Stimulated activated CD4-positive, alpha-beta T cell treated with anti-CD3 and anti-CD28 coated beads, Interleukin-15, amount 100 ng/mL, for 48 hours (primary cell): ENCODE measurements around the gene MEF2A.
"Not testable (repeated sequence)": the region's sequence is repeated elsewhere in the genome, so short reads cannot be mapped to it uniquely, and the experiment has no call there.

Experiments
- DNase-seq, 2 donors: peaks; one replicate each; pipeline ENCODE4 v3.0.0-alpha.2; 2020; ENCODE audit warnings: low read depth in 2 of 2

The MEF2A gene

DNA sequence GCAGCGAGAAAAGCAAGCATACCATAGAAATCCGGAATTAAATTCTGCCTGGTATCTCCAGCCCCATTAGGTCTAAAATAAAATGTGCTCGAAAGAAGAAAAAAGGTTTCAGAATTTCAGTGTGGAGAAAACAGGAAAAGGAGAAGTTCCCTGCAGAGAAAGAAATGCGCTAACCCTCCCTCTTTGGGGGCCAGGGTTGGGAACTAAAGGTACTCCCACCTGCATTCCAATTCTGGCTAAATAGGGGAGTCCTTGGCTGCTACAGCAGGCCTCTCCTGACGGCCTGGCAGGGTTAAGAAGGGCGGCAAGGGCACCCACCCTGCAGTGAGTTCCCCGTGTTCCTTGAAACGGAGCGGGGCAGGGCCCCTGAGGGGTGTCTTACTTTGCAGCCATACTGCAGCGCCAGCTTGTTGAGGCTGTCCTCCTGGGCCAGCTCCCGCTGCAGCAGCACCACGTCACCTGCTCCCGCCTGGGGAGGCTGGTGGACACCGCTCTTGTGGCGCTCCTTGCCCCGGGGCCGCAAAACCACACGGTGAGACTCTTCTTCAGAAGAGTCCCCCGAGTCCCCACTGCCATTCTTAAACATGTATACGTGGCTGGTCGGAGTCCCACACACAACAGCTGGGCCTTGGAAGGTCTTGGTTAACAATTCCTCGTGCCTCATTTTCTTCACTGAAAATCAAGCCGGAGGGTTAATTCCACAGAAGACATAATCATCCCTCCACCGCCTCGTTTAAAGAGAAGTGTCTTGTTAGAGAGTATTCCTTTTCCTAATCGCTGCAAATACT lies 165.7 kb downstream of the MEF2A start:
- no peak for DNase-seq

DNA sequence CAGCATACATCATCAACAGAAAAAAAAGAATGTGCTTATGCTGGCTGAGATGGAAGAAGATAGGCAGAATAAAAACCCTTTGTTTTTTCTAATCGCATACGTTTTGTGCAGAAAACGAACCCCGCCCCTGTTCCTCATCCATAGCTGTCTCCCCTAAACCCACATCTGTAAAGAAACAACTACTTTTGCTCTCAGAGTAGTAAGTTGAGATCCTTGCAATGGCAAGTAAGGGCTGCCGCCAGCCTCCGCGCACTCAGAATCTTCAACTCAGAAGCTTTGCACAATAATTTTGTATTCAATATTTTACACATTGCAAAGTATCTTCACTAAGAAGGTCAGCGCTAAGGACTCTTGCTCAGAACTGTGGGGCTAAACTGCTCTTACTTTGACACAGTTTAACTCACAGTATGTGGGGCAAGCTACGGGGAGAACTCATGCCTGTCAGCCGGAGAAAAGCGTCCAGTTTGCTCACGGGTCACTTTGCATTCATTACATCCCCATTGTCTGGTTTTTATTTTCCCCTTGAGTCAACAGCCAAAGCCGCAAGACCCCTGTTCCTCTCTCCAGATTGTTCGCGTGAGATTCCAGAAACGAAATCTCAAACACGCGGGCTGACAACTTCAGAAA lies 166.5 kb downstream of the MEF2A start:
- DNase-seq = no peak

DNA sequence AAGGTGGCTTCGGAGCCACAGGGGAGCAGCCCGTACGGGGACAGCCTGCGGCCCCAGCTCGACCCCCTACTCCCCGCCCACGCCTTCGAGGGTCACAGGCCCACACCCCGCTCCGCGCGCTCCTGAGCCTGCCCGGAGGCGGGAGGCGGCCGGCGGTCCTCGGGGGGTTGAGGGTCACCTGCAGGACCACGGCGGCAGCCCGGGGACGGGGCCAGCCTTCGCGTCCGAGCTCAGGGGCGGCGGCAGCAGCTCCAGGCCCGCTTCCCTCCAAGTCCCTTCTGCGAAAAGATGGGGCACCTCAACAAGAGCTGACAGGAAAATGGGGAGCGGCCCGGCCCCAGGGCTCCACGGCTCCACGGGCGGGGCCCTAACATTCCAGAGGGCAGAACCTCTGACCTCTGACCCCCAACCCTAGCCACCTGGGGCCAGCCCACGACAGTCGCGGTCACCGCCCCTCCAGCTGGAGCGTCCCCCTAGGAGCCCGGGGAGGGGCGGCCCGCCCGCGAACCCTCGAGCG lies 167.0 kb downstream of the MEF2A start:
- no peak for DNase-seq

DNA sequence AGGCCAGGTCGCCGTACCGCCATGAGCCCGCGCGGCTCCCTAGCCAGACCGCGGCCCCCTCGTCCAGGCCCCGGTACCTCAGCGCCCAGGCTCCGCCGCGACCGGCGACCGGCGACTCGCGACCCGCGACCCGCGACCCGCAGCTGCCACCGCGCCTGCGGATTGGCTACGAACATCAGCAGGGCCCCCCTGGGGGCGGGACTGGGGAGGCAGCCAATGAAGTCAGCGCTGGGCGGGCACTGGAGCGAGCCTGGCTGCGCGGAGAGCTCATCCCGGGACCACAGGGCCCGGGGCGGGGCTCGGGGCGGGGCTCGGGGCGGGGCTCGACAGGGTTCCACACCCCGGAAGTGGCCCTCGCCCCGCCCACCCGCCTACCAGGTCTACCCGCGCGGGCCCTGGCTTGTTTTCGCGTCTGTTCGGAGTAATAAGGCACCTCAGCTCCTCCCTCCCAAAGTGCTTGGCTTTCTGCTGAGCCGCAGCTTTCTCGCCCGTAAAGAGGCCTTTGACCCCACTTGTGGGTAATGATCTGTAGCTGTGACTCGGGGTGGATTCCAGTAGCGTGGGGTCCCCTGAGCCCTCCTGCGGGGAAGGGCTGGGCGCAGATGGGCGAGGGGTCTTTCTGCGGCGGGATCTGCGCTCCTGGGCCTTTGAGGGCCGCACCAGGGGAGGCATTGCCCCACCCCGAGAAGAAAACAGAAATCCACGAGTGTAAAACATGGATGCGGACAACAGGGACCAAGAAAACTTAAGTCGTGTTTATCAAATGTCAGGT lies 167.7 kb downstream of the MEF2A start, which contains the start of gene LYSMD4:
Gene LYSMD4, minus strand, starts transcription at position 170 of the 772 bp plus-strand sequence. CDS start 1,438 bp downstream, outside the sequence.
- peak; percentile 97 to 99 for DNase-seq

DNA sequence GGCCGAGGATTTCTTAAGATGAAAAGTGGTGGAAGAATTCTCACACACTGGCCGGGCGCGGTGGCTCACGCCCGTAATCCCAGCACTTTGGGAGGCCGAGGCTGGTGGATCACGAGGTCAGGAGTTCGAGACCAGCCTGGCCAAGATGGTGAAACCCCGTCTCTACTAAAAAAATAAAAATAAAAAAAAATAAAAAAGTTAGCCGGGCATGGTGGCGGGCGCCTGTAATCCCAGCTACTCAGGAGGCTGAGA lies 168.2 kb downstream of the MEF2A start:
- not testable (repeated sequence) for DNase-seq

DNA sequence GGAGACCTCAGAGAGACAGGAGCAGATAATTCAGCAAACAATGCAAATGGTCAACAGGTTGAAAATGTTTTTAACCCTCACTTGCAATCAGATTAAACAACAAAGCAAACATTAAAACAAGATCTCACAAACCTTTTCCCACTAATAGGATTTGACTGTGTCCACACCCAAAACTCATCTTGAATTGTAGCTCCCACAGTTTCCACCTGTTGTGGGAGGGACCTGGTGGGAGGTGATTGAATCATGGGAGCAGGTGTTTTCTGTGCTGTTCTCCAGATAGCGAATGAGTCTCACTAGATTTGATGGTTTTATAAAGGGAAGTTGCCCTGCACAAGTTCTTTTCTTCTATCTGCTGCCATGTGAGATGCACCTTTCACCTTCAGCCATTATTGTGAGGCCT lies 168.8 kb downstream of the MEF2A start:
- DNase-seq = no peak

DNA sequence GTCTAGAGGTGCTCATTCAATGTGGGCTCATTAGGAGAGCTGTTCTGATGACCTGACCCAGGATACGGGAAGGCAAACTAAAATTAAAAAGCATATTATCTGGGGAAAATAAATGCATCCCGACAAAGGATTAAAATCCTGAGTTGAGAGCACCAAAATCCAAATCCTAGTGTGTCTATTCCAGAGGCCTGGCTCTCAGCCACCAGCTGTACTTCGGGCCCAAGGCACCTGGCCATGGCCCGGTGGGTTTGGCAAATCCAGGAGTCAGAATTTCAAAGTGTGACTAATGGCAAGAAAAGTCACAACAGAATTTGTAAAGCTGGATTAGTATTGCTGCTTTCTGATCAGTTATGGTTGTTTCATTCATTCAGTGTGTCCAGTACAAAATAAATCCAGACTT lies 170.1 kb downstream of the MEF2A start:
- DNase-seq = no peak

DNA sequence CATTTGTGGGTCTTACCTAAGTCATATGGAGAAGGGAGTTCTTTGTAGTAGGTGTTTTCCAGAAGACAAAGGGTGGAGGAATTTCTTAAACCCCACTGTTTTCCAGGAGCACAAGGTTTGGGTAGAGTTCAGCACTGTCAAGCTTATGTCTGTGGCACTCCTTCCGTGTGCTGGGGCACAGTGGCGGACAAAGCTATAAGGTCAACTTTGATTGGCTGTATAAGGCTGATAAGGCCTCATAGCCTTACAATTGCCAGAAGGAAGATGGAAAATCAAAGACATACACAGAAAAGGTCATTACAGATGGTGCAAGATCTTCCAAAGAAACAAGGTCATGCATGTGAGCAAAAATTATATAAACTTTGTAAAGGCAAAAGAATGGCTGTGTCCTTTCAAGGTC lies 170.9 kb downstream of the MEF2A start:
- DNase-seq = no peak

DNA sequence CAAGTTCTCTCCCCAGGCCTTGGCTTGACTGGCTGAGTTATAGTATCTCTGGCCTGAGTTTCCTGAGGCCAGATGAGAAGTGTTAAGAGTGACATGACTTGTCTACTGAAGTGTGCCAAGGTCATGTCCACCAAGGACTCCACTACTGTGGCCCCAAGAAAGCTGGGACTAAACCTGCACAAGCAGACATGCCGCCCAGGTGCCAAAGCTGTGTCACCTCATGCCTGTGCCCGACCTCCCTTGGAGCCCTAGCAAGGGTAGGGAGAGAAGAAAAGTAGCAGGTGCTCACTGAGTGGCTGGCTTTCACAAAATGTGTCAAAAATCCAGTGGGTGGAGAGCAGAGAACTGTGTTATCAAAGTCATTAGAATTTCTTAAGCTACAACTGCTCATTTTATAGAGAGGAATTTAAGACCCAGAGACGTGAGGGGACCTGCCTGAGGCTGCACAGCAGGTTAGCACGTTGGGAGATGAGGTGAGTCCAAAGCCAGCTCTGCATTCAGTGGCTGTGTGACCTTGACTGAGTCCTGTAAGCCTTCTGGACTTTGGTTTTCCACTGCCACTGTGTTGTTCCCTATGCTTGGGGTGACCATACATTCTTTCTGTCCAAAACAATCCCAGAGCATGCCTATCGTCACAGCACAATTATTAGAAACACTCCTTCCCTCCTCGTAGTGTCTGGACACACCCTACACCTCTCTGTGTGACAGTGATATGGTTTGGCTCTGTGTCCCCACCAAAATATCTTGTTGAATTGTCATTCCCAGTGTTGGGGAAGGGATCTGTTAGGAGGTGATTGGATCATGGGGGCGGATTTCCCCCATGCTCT lies 172.4 kb downstream of the MEF2A start:
- DNase-seq = no peak

DNA sequence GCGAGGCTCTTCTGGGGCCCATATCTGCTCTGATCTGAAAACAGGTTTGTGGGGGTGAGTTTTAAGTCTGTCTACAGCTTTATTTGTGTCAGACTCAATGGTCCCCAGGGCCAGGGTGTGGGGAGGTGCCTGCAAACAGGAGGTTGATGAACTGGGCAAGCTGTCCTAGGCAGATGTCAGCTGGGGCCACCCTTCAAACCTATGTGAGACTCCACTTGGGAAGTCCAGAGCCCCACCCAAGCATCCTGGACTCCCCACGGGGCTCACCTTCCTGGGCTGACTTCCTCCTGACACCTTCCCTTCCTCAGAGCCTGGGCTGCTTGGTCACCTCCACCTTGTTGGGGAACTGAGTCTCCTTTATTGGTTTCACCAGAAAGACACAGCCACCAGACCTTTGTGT lies 176.1 kb downstream of the MEF2A start:
- DNase-seq = no peak

DNA sequence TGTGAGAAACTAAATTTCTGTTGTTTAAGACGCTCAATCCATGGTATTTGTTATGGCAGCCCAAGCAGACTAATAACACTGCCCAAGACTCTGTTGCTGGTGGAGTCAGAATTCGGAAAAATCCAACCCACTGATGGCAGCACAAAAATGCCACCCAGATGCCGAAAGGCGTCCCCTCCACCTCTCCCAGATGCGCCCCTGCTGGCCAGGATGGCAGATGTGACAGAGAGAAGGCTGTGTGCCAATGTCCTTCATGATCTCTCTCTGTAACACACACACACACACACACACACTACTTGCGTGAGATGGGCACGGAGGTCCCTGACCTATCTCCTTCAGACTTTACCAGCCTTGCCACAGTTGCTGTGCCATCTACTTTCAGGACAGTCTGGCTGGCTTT lies 178.4 kb downstream of the MEF2A start:
- DNase-seq = no peak

DNA sequence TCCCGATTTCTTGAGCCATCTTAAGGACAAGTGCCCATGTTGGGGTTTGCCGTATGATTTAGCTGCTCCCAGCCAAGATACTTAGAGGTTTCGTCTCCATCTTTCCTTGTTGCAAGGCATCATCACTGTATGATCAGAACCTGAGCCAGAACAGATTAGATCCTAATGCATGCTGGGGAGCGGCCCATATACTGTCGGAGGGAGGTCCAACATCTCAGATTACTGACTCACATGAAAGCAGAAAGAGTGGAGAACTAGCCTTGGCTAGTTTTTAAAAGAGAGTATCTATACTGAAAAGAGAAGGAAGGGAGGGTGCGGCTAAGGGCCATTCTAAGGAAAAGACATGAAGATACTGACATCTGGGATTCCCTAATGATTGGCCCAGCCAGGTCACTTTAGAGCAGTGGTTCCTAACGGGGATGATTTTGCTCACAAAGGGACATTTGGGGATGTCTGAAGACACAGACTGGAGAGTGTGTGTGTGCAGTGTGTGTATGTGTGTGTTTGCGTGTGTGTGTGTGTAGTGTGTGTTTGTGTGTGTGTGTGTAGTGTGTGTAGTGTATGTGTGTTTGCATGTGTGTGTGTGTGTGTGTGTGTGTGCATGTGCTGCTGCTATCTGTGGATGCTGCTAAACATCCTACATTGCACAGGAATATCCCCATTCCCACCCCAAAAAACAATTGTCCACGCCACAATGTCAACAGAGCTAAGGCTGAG lies 179.7 kb downstream of the MEF2A start:
- DNase-seq = no peak

DNA sequence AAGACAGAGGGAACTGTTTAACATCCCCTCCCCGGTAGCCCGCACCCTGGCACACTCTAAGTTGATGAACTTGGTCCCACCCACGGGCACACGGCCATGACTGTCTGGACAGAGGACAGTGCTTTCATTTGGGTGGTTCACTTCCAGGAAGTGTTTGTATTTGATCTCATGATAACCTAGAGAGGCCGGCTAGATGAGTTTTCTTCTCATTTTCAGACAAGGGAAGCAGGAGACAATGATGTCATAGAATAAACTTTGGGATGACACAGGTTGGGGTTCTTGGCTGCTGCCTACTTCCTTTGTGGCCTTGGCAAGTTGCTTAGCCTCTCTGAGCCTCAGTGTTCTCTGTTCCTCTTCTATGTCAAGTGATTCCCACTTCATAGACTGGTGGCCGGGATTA lies 183.6 kb downstream of the MEF2A start:
- no peak for DNase-seq

DNA sequence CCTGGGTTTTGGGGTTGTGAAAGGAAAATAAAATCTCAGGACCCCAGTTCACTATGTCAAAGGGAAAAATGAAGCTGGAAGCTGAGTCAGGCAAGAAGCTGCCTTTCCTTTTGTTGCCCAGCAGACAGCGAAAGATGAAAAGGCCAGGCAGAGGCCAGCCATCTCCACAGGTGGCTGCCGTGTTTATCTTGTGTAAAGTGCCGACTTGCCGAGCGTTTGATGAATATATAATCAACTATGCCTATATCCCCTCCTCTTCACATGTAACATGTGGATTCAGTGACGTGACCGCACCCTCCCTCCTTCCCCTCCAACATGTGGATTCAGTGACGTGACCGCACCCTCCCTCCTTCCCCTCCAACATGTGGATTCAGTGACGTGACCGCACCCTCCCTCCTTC lies 184.5 kb downstream of the MEF2A start:
- DNase-seq = not testable (repeated sequence)

DNA sequence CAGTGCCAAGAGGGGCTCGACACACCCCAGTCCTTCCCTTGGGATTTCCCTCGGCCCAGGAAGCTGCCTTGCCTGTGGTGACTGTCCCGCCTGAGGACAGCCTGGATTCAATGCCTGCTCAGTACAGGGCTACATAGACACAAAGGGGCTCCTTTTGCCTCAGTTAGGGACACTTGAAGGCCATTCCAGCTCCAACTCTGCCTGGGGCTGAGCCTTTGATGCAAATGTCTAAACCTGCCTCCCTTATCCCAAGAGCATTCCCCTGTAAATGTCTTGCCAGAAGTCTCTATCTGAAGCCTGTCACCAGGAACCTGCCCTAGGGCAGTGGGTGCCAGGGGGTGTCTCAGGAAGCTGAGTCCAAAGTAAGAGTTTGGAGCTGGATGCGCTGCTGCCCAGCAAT lies 186.8 kb downstream of the MEF2A start:
- DNase-seq = no peak

DNA sequence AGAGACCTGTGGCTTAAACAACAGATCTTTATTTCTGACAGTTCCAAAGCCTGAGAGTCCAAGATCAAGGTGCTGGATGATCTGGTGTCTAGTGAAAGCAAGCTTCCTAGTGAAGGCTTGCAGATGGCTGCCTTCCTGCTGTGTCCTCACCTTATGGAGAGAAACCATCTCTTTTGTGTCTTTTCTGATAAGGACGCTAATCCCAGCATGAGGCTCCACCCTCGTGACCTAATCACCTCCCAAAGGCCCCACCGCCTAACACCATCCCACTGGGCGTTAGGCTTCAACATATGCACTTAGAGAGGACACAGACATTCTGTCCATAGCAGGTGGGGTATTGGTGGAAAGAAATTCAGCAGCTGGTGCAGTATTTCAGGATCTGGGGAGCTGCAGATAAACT lies 187.3 kb downstream of the MEF2A start:
- DNase-seq = no peak

DNA sequence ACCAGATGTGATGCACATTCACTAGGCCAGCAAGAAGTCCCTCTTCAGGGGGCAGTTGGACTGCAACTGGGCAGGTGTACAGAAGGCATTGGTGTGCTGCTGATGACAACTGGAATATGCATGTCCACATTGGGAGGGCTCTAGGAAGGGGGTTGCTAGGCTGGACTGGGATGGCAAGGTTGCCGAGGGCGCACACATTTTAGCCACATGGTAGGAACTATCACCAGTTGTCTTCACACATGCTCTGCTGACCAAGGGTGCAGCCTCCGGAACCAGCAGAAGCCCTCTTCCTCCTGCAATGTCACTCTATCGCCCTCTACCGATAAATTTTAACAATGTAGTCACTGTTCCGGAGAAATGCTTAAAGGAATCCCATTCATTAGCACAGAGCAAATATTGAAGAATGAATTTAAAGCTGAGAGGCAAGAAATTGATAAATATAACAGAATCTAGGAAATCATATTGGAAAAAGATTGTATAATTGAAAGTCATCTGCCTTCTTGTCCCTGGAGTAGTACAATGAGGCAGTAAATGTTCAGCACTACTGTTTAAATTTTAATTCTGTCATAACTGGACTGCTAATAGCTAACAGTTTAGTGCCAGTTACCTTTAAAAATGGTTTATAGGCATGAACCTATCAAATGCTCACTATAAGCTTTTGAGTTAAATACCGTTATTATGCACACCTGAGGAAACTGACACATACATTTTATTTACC lies 190.1 kb downstream of the MEF2A start:
- no peak for DNase-seq

DNA sequence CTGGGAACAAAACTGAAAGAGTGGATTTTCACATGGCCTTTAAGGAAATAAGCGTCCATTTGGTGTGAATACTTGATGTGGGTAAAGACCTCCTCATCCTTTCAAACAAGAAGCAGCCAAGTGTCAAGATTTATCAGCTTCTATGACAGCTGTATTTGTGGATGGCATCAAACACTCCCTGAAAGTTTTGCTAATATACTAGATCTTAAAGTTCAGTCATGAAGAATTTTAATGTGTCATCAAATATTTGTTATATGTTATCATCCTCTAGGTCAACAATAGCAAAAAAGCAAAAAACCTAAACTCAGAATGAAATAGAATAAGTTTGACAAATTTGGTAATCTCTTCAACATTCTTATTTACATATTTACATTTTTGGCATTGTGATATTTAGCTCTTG lies 196.5 kb downstream of the MEF2A start:
- DNase-seq = no peak

DNA sequence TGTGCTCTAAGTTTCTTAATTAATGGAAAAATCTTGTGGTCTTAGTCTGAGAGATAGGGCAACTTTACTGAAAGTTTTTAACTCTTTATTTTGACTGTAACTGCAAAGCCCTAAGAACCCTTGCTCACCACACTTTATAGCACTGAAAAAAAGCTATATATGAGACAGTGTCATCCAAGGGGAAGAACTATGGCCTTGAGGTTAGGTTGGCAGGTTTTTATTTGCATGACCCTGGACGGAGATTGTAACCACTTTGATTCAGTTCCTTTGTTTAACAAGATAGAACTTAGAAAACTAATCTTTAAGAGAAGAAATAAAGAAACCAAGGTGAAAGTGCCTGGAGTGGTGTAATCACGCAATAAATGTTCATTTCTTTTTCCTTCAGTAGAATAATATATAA lies 198.0 kb downstream of the MEF2A start:
- no peak for DNase-seq

DNA sequence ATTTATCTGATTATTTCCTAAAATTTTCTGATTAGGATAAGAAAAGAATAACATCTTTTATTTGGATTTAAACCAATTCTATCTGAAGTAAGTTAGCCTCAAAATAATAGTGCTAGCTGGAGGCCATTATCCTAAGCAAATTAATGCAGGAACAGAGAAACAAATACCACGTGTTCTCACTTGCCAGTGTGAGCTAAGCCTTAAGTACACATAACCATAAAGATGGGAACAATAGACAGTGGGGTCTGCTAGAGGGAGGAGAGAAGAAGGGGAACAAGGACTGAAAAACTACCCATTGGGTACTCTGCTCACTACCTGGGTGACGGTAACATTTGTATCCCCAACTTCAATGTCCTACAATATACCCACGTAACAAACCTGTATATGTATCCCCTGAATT lies 198.7 kb downstream of the MEF2A start:
- DNase-seq = no peak
